Measurements from ENCODE around the gene IFNGR2.
"Not testable (repeated sequence)": the region's sequence is repeated elsewhere in the genome, so short reads cannot be mapped to it uniquely, and the experiment has no call there.

Gene IFNGR2

DNA sequence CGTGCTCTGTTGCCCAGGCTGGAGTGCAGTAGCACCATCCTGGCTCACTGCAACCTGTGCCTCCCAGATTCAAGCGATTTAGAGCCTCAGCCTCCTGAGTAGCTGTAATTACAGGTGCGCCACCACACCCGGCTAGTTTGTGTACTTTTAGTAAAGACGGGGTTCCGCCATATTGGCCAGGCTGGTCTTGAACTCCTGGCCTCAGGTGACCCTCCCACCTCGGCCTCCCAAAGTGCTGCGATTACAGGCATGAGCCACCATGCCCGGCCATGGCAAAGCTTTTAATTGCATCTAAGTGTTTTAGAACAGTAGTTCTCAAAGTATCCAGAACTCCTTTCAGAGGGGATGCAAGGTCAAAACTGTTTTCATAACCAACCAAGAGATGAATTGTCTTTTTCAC is 25.1 kb upstream of the IFNGR2 start:
- TF ChIP-seq, protein P1, sequence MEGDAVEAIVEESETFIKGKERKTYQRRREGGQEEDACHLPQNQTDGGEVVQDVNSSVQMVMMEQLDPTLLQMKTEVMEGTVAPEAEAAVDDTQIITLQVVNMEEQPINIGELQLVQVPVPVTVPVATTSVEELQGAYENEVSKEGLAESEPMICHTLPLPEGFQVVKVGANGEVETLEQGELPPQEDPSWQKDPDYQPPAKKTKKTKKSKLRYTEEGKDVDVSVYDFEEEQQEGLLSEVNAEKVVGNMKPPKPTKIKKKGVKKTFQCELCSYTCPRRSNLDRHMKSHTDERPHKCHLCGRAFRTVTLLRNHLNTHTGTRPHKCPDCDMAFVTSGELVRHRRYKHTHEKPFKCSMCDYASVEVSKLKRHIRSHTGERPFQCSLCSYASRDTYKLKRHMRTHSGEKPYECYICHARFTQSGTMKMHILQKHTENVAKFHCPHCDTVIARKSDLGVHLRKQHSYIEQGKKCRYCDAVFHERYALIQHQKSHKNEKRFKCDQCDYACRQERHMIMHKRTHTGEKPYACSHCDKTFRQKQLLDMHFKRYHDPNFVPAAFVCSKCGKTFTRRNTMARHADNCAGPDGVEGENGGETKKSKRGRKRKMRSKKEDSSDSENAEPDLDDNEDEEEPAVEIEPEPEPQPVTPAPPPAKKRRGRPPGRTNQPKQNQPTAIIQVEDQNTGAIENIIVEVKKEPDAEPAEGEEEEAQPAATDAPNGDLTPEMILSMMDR (IDR thresholded peaks at IDR 0.05; ENCODE audit: insufficient read depth, low read length, poor library complexity, severe bottlenecking), result no peak
- Histone ChIP-seq H3K27me3 (replicated peaks; ENCODE audit: control insufficient read depth, insufficient read depth, low read length) (no peaks in the 10 kb centered on the region), H3K36me3 (ENCODE audit: control insufficient read depth, insufficient read depth, low read length) (no peaks in the 10 kb centered on the region), H3K4me3 (replicated peaks; ENCODE audit: low read depth, low read length) (no peak overlapping the region)
- no peak for DNase-seq (ENCODE audit: extremely low read depth, insufficient read length)

DNA sequence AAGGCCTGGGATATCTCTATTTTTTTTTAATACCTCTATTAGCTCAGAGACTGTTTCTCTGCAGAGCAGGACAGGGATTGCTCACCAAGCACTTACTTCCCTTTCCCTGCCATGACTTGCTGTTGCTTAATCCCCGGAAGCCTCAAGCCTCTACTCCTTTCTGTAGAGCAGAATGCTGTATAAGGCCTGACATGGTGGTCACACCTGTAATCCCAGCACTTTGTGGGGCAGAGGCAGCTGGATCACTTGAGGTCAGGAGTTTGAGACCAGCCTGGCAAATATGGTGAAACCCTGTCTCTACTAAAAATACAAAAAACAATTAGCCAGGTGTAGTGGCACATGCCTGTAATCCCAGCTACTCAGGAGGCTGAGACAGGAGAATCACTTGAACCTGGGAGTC is 23.3 kb upstream of the IFNGR2 start:
- DNase-seq (ENCODE audit: extremely low read depth, insufficient read length); H3K36me3 ChIP-seq (ENCODE audit: control insufficient read depth, insufficient read depth, low read length); H3K4me3 ChIP-seq (replicated peaks; ENCODE audit: low read depth, low read length): not testable (repeated sequence)

DNA sequence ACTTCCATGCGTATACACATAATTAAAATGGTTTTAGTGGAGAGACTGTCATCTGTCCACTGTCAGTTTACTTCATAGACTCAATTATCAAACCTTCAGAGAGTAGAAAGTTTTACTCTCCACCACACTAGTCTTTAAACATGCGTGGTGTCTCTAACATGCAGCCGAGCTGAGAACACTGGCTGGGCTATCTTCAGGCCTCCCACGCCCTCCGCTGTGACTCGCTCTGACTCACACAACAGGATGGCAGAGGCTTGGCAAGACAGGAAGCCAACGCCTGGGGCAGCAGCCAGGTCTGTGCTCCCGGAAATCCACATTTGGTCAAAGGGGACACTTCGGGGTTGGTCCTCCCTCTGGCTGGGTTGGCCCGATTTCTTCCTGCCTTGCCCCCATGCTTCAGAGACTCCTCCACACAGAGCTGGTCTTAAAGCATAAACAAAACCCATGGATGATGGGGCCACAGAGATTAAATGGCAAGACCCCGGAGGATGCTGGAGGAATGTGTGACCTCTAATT is 22.7 kb upstream of the IFNGR2 start:
- TF ChIP-seq, protein P1 (IDR thresholded peaks at IDR 0.05; ENCODE audit: insufficient read depth, low read length, poor library complexity, severe bottlenecking), result no peak
- no peak overlapping the region for H3K4me3 ChIP-seq (replicated peaks; ENCODE audit: low read depth, low read length)
- H3K36me3 ChIP-seq (ENCODE audit: control insufficient read depth, insufficient read depth, low read length), result no peaks in the 10 kb centered on the region
- peak; percentile 85 for DNase-seq (ENCODE audit: extremely low read depth, insufficient read length)
- no peaks in the 10 kb centered on the region for H3K27me3 ChIP-seq (replicated peaks; ENCODE audit: control insufficient read depth, insufficient read depth, low read length)

More for the DNA sequence above, 23.3 kb upstream of the IFNGR2 start:
- not testable (repeated sequence) for H3K27me3 ChIP-seq (replicated peaks; ENCODE audit: control insufficient read depth, insufficient read depth, low read length)

DNA sequence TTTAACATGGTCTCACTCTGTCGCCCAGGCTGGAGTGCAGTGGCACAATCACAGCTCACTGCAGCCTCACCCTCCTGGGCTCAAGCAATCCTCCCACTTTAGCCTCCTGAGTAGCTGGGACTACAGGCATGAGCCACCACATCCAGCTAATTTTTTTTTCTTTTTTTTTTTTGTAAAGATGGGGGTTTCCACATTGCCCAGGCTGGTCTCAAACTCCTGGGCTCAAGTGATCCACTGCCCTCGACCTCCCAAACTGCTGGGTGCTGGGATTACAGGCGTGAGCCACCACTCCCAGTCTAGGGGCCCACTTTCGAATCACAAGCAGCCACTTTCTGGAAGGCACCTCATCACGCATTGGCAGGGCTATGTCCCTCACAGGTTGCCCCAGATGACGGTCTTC is 21.8 kb upstream of the IFNGR2 start:
- not testable (repeated sequence) for H3K4me3 ChIP-seq (replicated peaks; ENCODE audit: low read depth, low read length); H3K27me3 ChIP-seq (replicated peaks; ENCODE audit: control insufficient read depth, insufficient read depth, low read length); H3K36me3 ChIP-seq (ENCODE audit: control insufficient read depth, insufficient read depth, low read length)

DNA sequence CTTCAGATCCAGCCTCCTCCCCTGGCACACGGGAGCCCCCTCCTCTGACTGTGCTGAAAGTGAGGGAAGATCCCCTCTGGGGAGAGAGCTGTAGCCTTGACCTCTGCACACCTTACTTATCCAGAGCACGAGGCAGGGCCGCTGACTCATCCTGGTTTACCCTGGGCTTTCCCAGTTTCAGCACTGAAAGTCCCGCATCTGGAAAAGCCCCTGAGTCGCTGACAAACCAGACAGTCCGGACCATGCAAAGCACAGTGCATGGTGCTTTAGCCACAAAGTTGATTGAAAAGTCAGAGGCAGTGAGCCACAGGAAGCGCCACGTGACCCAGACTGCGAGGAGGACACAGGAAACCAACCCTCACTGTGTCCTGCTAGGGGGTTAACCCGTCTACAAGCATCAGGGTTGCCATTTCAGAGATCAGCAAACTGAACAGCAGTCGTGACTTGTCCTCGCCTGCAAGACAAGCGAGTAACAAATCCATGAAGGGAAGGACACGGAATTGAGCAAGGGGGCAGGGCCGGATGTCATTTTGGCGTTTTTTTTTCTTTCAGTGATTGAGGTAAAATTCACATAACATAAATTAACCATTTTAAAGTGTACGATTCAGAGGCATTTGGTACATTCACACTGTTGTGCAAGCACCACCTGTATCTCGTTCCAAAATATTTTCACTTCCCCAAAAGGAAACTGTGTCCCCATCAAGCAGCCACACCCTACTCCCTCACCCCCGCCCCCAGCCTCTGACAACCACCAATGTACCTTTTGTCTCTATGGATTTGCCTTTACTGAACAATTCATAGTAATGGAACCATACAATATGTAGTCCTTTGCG is 19.9 kb upstream of the IFNGR2 start:
- no peaks in the 10 kb centered on the region for H3K36me3 ChIP-seq (ENCODE audit: control insufficient read depth, insufficient read depth, low read length)
- TF ChIP-seq, protein P1 (IDR thresholded peaks at IDR 0.05; ENCODE audit: insufficient read depth, low read length, poor library complexity, severe bottlenecking), result no peak
- DNase-seq (ENCODE audit: extremely low read depth, insufficient read length), result peak; percentile 87
- H3K27me3 ChIP-seq (replicated peaks; ENCODE audit: control insufficient read depth, insufficient read depth, low read length), result no peaks in the 10 kb centered on the region
- H3K4me3 ChIP-seq (replicated peaks; ENCODE audit: low read depth, low read length), result peak overlapping the region; percentile 52

More for the DNA sequence above, 21.8 kb upstream of the IFNGR2 start:
- not testable (repeated sequence) for DNase-seq (ENCODE audit: extremely low read depth, insufficient read length)

DNA sequence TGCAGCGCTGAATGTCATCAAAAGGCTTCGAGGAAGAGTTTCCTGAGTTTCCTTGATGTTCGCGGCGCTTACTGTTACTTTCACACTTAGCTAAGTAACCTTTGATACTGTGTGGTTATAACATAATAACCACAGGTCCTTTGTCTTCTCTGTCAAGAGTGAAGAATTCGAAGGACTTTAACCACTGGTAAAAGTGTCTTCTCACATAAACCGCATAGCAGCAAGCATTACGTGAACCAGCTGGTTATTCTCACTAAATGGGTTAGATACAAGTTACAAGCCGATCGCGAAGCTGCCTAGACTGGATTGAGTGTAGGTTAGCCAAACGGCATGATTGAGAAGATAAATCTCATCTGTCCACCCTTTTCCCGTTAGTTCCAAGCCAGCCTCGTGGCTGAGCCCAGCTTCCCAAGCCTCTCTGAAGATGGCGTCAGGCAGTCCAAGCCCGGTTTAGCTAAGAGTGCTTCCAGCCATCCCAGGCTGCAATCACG is 18.3 kb upstream of the IFNGR2 start:
- TF ChIP-seq, protein P1 (IDR thresholded peaks at IDR 0.05; ENCODE audit: insufficient read depth, low read length, poor library complexity, severe bottlenecking), result no peak
- no peak overlapping the region for H3K4me3 ChIP-seq (replicated peaks; ENCODE audit: low read depth, low read length)
- no peaks in the 10 kb centered on the region for H3K27me3 ChIP-seq (replicated peaks; ENCODE audit: control insufficient read depth, insufficient read depth, low read length)
- no peak for DNase-seq (ENCODE audit: extremely low read depth, insufficient read length)
- no peaks in the 10 kb centered on the region for H3K36me3 ChIP-seq (ENCODE audit: control insufficient read depth, insufficient read depth, low read length)

All from GM06990 (cell line).